WTC11 (cell line): ENCODE results near the gene PNMT.

Experiments used
- CBFB ChIP-seq: sonication (generic); formaldehyde crosslinking; IDR thresholded peaks from 2 replicates; pipeline ENCODE4 v1.8.1; 2022; ENCODE audit warnings: mild to moderate bottlenecking, low read depth, missing genetic modification reagents
- CTCF ChIP-seq: fragments of 200-600 bp; IDR thresholded peaks from 2 replicates; pipeline ENCODE4 v1.8.0; 2022; ENCODE audit warnings: antibody characterized with exemption
- ESRRA ChIP-seq: sonication (generic); formaldehyde crosslinking; IDR thresholded peaks from 2 replicates; pipeline ENCODE4 v1.8.1; 2022; ENCODE audit warnings: mild to moderate bottlenecking, missing genetic modification reagents, borderline replicate concordance
- IRF1 ChIP-seq: sonication (generic); formaldehyde crosslinking; IDR thresholded peaks from 2 replicates; pipeline ENCODE4 v1.8.0; 2023; ENCODE audit warnings: missing genetic modification reagents
- IRF2 ChIP-seq: sonication (generic); formaldehyde crosslinking; IDR thresholded peaks from 2 replicates; pipeline ENCODE4 v1.8.0; 2022; ENCODE audit warnings: low read depth, missing genetic modification reagents, borderline replicate concordance
- NFE2L1 ChIP-seq: sonication (generic); formaldehyde crosslinking; IDR thresholded peaks from 2 replicates; pipeline ENCODE4 v1.8.1; 2023; ENCODE audit warnings: missing genetic modification reagents
- SMAD3 ChIP-seq: sonication (generic); formaldehyde crosslinking; IDR thresholded peaks from 2 replicates; pipeline ENCODE4 v1.8.0; 2022; ENCODE audit warnings: missing genetic modification reagents, mild to moderate bottlenecking, borderline replicate concordance
- USF2 ChIP-seq: sonication (generic); formaldehyde crosslinking; IDR thresholded peaks from 2 replicates; pipeline ENCODE4 v1.8.1; 2023; ENCODE audit warnings: mild to moderate bottlenecking, missing genetic modification reagents, moderate library complexity
- ZNF138 ChIP-seq: sonication (generic); formaldehyde crosslinking; conservative IDR thresholded peaks from 2 replicates; pipeline ENCODE4 v1.8.1; 2022; ENCODE audit warnings: mild to moderate bottlenecking, moderate library complexity, missing genetic modification reagents
- ZNF232 ChIP-seq: sonication (generic); formaldehyde crosslinking; IDR thresholded peaks from 2 replicates; pipeline ENCODE4 v1.8.0; 2022; ENCODE audit warnings: mild to moderate bottlenecking, missing genetic modification reagents
- ZNF396 ChIP-seq: fragments of 250-450 bp; sonication (Bioruptor Pico); IDR thresholded peaks from 2 replicates; pipeline ENCODE4 v1.8.0; 2021; ENCODE audit warnings: mild to moderate bottlenecking, moderate library complexity, borderline replicate concordance
- TF ChIP-seq, protein P1 (sequence below): sonication (generic); formaldehyde crosslinking; IDR thresholded peaks from 2 replicates; pipeline ENCODE4 v1.8.0; 2022; ENCODE audit warnings: mild to moderate bottlenecking, missing genetic modification reagents
- TF ChIP-seq, protein P2 (sequence below): sonication (generic); formaldehyde crosslinking; IDR thresholded peaks from 2 replicates; pipeline ENCODE4 v1.8.0; 2022; ENCODE audit warnings: mild to moderate bottlenecking, missing genetic modification reagents
- TF ChIP-seq, protein P3 (sequence below): sonication (generic); formaldehyde crosslinking; IDR thresholded peaks from 2 replicates; pipeline ENCODE4 v1.8.1; 2023; ENCODE audit warnings: mild to moderate bottlenecking, missing genetic modification reagents

DNA sequence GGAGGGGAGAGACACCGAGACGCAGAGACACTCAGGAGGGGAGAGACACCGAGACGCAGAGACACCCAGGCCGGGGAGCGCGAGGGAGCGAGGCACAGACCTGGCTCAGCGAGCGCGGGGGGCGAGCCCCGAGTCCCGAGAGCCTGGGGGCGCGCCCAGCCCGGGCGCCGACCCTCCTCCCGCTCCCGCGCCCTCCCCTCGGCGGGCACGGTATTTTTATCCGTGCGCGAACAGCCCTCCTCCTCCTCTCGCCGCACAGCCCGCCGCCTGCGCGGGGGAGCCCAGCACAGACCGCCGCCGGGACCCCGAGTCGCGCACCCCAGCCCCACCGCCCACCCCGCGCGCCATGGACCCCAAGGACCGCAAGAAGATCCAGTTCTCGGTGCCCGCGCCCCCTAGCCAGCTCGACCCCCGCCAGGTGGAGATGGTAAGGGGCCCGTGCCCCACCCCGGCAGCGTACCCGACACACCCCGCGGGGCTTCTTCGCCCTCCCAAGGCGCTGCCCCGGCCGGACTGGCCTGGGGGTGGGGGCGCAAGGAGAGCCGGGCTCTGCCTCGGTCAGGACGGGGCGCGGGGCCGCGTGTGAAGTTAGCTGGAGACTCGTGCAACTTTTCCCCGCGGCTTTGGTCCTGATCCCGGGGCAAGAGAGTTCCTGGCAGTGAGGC, 41.1 kb upstream of the PNMT start:
- TF ChIP-seq CTCF = no peak
- TF ChIP-seq, protein P1, sequence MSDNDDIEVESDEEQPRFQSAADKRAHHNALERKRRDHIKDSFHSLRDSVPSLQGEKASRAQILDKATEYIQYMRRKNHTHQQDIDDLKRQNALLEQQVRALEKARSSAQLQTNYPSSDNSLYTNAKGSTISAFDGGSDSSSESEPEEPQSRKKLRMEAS (CRISPR knock-in tag) = no peak
- TF ChIP-seq ZNF396 (CRISPR knock-in tag) = no peak
- no peak for TF ChIP-seq NFE2L1 (CRISPR knock-in tag)
- TF ChIP-seq SMAD3 = no peak
- TF ChIP-seq USF2 (CRISPR knock-in tag) = no peak
- no peak for TF ChIP-seq ZNF232 (CRISPR knock-in tag)
- TF ChIP-seq IRF2 (CRISPR knock-in tag) = no peak
- TF ChIP-seq ZNF138 (CRISPR knock-in tag) = no peak
- no peak for TF ChIP-seq ESRRA (CRISPR knock-in tag)
- no peak for TF ChIP-seq CBFB (CRISPR knock-in tag)
- TF ChIP-seq, protein P2, sequence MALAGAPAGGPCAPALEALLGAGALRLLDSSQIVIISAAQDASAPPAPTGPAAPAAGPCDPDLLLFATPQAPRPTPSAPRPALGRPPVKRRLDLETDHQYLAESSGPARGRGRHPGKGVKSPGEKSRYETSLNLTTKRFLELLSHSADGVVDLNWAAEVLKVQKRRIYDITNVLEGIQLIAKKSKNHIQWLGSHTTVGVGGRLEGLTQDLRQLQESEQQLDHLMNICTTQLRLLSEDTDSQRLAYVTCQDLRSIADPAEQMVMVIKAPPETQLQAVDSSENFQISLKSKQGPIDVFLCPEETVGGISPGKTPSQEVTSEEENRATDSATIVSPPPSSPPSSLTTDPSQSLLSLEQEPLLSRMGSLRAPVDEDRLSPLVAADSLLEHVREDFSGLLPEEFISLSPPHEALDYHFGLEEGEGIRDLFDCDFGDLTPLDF (CRISPR knock-in tag) = no peak
- TF ChIP-seq, protein P3, sequence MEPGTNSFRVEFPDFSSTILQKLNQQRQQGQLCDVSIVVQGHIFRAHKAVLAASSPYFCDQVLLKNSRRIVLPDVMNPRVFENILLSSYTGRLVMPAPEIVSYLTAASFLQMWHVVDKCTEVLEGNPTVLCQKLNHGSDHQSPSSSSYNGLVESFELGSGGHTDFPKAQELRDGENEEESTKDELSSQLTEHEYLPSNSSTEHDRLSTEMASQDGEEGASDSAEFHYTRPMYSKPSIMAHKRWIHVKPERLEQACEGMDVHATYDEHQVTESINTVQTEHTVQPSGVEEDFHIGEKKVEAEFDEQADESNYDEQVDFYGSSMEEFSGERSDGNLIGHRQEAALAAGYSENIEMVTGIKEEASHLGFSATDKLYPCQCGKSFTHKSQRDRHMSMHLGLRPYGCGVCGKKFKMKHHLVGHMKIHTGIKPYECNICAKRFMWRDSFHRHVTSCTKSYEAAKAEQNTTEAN (CRISPR knock-in tag) = no peak
- TF ChIP-seq IRF1 (CRISPR knock-in tag) = no peak
